ENCODE results near the gene CANX. TPM values are rescaled to one million over a fixed set of nuclear protein-coding genes. Genes with fewer than 3 reads are reported as not detected.

CANX gene
- total and polyA plus RNA-seq, 9 of the 15 experiments (the other 6 are each of a cell fraction or from before 2014, with no cell fraction given) = 155 to 893 (median 589) TPM

GRCh38 chr5:179697993-179698934, 503 bp upstream of the CANX start (continued):
- TF ChIP-seq, protein P1, sequence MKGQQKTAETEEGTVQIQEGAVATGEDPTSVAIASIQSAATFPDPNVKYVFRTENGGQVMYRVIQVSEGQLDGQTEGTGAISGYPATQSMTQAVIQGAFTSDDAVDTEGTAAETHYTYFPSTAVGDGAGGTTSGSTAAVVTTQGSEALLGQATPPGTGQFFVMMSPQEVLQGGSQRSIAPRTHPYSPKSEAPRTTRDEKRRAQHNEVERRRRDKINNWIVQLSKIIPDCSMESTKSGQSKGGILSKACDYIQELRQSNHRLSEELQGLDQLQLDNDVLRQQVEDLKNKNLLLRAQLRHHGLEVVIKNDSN (CRISPR knock-in tag; IDR thresholded peaks at IDR 0.05) = no peak
- TF ChIP-seq SRSF7 (optimal IDR thresholded peaks at IDR 0.05; ENCODE audit: low read depth, low read length) = no peak
- TF ChIP-seq ZNF274 (IDR thresholded peaks at IDR 0.05; ENCODE audit: borderline replicate concordance, low read depth, low read length) = no peak
- TF ChIP-seq CBX3 (IDR thresholded peaks at IDR 0.05; ENCODE audit: borderline replicate concordance in 1 of 2, low read length in 2 of 2) = peak in 1 of 2 experiments; percentile 14; a peak in 1 of 3 replicates
- TF ChIP-seq, protein P2, sequence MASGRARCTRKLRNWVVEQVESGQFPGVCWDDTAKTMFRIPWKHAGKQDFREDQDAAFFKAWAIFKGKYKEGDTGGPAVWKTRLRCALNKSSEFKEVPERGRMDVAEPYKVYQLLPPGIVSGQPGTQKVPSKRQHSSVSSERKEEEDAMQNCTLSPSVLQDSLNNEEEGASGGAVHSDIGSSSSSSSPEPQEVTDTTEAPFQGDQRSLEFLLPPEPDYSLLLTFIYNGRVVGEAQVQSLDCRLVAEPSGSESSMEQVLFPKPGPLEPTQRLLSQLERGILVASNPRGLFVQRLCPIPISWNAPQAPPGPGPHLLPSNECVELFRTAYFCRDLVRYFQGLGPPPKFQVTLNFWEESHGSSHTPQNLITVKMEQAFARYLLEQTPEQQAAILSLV (tag; IDR thresholded peaks at IDR 0.05) = no peak
- no peak for TF ChIP-seq PHB2 (IDR thresholded peaks at IDR 0.05; ENCODE audit: low read depth)
- TF ChIP-seq ZBTB7A (IDR thresholded peaks at IDR 0.05; ENCODE audit: borderline replicate concordance, control insufficient read depth, low read depth, low read length) = no peak; the same call in 1 of the 2 replicates
- peak; percentile 95 for TF ChIP-seq SP2 (IDR thresholded peaks at IDR 0.05; ENCODE audit: extremely low read depth, low read depth, low read length, poor library complexity, severe bottlenecking)
- no peak; the same call in 1 of the 2 replicates for TF ChIP-seq MYNN (IDR thresholded peaks at IDR 0.05)
- no peak for TF ChIP-seq MYNN (CRISPR knock-in tag; IDR thresholded peaks at IDR 0.05)
- TF ChIP-seq, protein P3, sequence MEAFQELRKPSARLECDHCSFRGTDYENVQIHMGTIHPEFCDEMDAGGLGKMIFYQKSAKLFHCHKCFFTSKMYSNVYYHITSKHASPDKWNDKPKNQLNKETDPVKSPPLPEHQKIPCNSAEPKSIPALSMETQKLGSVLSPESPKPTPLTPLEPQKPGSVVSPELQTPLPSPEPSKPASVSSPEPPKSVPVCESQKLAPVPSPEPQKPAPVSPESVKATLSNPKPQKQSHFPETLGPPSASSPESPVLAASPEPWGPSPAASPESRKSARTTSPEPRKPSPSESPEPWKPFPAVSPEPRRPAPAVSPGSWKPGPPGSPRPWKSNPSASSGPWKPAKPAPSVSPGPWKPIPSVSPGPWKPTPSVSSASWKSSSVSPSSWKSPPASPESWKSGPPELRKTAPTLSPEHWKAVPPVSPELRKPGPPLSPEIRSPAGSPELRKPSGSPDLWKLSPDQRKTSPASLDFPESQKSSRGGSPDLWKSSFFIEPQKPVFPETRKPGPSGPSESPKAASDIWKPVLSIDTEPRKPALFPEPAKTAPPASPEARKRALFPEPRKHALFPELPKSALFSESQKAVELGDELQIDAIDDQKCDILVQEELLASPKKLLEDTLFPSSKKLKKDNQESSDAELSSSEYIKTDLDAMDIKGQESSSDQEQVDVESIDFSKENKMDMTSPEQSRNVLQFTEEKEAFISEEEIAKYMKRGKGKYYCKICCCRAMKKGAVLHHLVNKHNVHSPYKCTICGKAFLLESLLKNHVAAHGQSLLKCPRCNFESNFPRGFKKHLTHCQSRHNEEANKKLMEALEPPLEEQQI (IDR thresholded peaks at IDR 0.05) = no peak
- no peak for TF ChIP-seq HSF4 (CRISPR knock-in tag; IDR thresholded peaks at IDR 0.05; ENCODE audit: borderline replicate concordance)
- TF ChIP-seq ZNF197 (CRISPR knock-in tag; IDR thresholded peaks at IDR 0.05; ENCODE audit: low read depth) = no peak
- no peak for TF ChIP-seq TCF15 (CRISPR knock-in tag; IDR thresholded peaks at IDR 0.05)
- TF ChIP-seq SIN3B (IDR thresholded peaks at IDR 0.05; ENCODE audit: low read depth) = no peak
- TF ChIP-seq ETV6 (IDR thresholded peaks at IDR 0.05; ENCODE audit: borderline replicate concordance in 1 of 2, low read depth in 2 of 2, low read length in 1 of 2) = no peak
- no peak for TF ChIP-seq ETV6 (CRISPR knock-in tag; IDR thresholded peaks at IDR 0.05; ENCODE audit: borderline replicate concordance)
- no peak for TF ChIP-seq NCOA4 (IDR thresholded peaks at IDR 0.05; ENCODE audit: partially characterized antibody)
- no peak for TF ChIP-seq CEBPG (CRISPR knock-in tag; IDR thresholded peaks at IDR 0.05)
- TF ChIP-seq CEBPG (tag; conservative IDR thresholded peaks at IDR 0.05 in 1 of 2, IDR thresholded peaks at IDR 0.05 in 1 of 2) = no peak
- TF ChIP-seq GABPA (tag; conservative IDR thresholded peaks at IDR 0.05; ENCODE audit: low read depth) = peak; percentile 85
- TF ChIP-seq LARP7 (IDR thresholded peaks at IDR 0.05) = no peak
- 0 out of 2 replicates have a peak, but pooled peaks have one; percentile 10 for TF ChIP-seq MXI1 (IDR thresholded peaks at IDR 0.05; ENCODE audit: low read depth, low read length)
- peak; percentile 92 for TF ChIP-seq PHF8 (IDR thresholded peaks at IDR 0.05; ENCODE audit: borderline replicate concordance, low read length)
